GM21528 (cell line): ENCODE results near the gene AGR2.

Experiments used
- ATAC-seq: cut with Tn5 transposase; IDR thresholded peaks from one replicate; pipeline ENCODE4 v1.9.1; 2021; ENCODE audit warnings: mild to moderate bottlenecking, moderate library complexity; ENCODE audit not compliant: unreplicated experiment, low FRiP score

The AGR2 gene

DNA sequence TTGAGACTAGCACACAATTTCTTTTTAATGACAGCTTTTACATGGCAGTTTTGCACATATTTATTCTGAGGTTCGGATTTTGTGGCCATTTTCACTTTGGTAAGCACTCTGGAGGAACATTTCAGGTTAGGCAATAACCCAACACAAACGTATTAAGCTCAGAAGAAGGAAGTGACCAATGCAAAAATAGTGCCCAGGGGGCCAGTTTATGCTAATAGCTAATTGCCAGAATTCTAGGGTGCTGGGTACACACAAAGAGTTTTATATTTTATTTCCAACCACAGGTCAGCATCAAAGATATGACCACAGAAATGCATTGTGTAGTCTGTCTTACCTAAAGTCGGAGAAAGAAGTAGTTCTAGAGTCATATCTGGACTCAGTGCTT lies 8.4 kb upstream of the AGR2 start:
- ATAC-seq, result no peak

DNA sequence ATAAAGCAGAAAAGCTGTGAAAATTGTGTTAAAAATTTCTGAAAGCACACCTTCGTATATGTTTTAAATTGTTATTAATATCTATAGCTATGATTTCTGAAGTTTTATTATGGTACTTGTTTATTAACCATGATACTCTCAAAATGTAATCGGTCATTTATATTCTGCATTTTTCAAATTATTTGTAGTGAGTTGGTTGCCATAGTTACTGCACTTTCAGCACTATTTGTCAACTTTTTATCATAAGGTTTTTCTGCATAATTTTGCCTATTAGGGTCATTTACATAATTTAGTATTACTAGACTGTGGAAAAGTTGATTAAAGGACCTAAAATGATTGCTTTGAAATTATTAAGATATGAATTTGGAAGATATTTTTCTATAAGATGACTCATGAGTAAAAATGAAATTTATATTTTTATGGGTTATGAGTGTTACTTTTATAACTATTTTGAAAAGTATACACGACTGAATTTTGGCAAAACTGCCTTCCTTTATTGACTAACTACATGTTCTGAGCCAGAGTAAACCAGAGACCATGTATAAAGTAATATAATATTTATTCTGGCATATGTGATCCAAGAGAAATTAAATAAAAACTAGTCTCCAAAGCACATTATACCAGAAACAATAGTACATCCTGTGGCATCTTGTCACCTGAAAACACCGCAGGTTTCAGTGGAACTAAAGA lies 7.9 kb upstream of the AGR2 start:
- no peak for ATAC-seq

DNA sequence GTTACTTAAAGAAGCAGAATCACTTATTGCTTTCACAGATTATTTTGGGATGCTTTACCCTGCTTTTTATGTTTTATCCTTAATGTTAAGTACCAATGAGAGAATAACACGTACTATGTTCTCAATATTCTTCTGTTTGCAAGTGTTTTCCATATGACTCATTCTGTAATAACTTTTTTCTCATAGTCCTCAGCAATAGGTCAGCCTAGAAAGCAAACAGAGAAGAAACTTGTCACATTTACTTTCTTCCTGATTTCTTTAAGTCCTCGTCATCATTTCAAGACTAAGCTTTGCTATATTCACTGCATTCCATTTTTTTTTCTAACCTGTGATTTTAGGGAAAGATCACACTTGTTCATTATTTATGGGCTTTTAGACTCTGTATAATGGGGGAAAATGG lies 6.8 kb upstream of the AGR2 start:
- no peak for ATAC-seq

DNA sequence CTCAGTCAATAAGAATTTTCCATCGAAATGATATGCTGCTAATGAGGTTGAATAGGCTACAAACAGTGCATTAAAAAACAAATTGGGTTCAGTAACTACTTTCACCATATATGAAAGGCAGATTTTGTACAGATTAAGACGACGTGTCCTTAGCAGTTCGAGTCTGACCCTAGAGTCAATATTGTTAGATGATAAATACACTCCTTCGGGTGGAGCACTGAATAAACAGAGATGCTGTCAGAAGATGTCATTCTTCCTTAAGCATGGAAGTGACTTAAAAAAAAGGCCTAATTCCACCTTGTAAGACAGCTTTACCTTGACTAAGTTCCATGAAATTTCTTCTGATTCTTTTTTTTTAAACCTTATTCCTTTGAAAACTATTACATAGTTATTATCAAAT lies 5.8 kb upstream of the AGR2 start:
- no peak for ATAC-seq

DNA sequence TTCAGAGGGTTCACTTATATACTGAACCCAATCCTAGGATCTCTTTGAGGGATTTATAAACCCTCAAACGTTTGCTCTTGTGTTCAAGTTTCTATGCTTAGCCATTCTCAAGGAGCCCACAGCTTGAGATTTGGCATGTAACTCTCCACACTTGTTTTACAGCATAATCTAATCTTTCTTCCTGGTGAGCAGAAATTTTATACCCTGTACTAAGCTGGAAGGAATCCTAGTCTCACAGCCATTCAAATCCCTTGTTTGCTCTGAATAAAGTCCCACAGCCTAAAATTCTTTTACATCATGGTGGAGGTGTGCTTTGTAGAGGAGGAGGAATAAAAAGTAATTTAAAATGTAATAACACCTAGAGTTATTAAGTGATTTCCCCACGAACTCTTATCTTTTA lies 5.3 kb upstream of the AGR2 start:
- no peak for ATAC-seq

DNA sequence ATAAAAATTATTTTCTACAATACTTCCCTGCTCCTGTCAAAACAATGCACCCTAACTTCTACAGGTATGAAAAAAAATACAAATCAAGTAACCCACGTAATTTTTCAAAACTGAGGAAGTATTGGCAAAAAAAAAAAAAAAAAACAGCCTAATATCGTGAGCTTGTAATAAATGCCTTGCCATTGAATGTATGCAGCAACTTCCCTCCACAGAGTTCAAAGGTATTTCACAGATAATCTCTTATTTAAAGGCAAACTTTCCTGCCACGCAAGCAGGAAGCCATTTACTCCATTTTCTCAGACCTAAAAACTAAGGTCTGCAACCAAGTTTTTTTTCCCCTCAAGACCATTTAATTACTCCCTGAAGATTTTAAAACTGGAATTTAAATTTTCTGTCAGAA lies 642 bp upstream of the AGR2 start:
- no peak for ATAC-seq

DNA sequence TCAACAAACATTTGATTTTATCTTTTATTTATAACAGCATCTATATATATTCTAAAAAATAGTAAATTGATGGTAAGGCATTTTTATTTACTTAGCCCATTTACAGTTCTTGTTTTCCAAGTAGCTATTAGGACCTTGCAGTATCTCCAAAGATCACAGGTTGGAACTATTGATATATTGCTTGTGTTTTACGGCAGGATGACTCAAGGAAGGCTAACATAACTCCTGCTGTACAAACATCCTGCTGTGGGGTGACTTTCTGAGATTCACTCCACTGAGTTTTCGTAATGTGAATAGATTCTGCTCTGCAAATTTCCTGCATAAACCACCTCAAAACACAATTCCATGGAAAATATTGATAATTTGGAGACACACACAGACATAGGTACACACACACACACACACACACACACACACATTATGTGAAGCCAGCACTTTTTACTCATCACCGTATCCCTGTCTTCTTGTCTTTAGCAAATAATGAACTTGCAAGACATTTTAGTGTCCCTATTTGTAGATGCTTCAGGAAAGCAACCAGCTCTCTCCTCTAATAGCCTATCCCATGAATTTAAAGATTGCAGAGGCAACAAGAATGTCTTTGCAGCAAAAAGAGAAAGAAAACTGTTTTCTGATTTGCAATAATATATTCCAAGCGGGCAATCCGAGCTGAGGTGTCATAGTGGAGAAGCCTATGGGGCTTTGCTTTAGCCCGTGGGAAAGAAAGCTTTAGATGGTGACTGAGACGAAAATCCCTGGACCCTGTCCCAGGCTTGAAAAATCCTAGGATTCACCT lies 722 bp downstream of the AGR2 start:
- no peak for ATAC-seq

DNA sequence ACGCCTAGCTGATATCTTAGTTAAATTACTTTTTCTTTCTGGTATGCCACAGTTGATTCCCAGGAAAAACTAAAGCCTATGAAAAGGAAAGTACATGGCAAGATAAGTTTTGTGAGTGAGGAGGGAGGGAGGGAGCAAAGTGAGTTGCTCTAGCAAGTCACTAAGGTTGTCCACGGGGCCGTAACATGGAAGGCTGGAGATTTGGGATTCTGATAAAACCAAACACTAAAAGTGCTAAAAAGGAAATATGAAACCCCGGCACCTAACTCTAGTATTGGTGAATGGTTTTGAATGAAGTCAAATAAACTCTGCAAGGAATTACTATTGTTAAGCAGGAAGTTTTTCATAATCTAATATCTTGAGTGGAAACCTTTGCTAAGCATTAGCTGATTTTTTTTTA lies 1.7 kb downstream of the AGR2 start:
- no peak for ATAC-seq

DNA sequence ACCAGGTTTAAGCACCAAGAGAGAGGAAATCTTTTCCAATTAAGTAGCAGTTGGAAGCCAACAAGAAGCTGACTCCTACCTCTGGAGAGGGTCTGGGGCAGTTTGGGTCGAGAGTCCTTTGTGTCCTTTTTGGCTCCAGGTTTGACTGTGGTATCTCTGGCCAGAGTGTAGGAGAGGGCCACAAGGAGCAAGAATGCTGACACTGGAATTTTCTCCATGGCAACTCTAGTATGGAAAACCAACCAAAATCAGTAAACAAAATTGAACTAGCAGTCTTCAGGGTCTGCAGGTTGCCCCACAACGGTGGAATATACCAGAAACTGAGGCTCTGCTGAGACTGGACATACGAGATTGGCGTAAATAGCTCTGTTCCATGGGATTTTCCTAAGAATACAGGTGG lies 3.2 kb downstream of the AGR2 start:
- ATAC-seq, result no peak

DNA sequence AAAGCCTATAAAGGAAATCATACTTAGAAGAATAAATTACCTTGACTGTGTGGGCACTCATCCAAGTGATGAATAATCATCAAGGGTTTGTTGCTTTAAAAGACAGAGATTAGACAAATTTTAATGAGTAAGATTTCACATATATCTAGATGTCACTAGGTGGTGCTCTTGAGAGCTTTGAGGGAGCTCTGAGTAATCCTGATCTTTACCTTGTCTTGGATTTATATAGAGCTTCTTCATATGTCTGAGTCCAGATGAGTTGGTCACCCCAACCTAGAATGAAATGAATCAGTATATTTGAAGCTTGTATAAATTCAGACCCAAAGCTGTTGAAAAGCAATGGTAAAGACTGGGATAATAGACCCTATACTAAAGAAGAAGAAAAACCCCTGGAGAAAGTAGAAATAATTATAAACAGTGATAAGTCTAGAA lies 3.7 kb downstream of the AGR2 start:
- peak; percentile 81 for ATAC-seq

DNA sequence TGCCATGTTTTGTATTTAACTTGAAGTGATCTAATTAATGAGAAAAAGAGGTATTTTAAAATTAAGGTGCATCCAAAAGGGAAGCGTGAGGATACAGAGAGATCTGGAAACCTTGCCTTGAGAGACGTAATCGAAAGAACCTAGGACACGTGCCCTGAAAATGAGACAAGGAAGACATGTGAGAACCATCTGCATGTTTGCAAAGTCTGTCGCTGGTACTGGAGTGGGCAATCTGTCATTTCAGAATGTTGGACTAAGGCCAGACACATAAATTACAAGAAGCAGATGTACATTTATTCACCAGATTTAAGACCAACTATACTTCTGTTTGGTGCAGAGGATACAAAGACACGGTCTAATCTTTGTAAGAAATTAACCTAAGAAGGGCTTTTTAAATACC lies 9.2 kb downstream of the AGR2 start:
- no peak for ATAC-seq

DNA sequence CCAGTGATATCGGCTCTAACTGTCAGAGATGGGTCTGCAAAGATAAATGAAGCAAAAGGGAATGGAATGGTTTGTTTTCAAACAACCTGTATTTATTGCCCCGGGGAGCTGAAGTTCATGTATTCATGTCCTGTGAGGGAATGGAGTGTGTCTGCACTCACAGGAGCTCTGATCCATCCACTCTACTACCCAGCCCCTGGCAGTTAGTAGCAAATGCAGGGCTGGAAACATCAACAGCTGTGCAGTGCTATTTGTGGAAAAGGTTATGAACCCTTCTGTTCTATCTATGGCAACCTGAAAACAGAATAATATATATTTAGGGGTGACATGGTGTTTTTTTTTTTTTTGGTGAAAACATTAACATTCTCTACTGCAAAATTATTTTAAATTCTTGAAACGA lies 9.8 kb downstream of the AGR2 start:
- no peak for ATAC-seq

DNA sequence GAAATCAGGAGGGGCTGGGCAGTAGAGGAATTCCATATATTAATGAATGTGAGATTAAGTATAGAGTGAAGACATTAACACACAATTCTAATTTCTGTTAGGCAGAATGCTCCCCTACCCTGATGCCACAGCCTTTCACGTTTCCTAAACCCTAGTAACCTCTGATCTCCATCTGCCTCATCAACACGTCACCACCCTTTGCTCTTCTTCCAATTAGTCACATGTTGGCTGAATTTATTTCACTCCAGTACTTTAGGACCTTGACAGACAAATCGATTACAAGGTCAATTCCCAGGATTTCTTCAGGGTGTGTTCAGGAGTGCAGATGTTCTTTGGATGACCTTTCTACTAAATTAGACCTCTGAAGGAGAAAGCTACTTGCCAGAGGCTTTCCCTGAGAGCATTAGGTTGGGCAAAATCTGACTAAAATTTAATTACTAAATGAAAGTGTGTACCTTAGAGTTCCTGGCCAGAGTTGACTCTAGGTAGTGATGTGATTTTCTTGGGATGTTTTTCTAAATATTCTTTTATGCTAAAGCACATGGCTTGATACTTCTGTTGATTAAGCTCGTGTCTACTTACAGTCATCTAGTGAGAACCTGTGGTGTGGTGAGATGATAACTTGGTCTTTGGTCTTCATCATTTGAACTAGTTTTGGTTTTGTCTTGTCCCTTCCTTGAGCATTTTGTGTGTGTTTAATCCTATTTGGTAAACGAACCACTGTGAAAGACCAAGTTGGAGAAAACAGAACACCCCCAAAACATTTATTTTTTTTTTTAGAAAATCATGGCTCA lies 12.7 kb downstream of the AGR2 start:
- no peak for ATAC-seq

DNA sequence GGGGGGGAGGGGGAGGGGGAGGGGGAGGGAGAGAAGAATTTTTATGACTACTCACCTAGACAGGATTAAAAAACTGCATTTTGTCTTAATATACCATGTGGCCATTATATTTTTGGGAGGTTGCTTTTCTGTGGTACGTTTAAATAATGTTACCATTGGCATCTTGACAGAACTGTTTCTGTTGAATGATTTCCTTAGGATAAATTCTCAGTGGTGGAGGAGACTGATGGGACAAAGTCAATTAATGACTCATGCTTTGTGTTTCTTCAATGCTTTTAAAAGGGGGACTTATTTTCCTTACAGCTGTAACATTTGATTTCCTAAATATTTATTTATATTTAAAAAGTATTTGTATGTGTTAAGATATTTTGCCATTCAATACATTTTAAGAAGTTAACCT lies 13.7 kb downstream of the AGR2 start:
- no peak for ATAC-seq

DNA sequence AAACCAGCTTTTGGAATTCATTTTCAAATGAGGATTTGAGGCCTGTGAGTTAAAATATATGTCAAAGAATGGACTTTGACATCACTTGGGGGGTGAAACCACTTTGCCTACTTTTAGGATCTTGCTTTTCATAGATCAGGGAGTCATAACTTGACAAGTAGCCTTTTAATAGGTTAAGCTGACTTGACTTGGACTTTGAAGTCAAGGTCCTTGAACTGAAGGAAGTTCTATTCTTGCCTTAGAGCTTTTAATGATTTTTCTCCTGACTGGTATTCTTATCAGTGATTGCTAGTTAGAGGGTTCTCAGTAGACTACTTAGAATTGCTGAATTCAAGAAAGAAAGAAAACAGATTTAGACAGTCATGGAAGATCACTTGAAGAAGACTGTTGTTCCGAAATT lies 17.7 kb downstream of the AGR2 start:
- ATAC-seq, result no peak

DNA sequence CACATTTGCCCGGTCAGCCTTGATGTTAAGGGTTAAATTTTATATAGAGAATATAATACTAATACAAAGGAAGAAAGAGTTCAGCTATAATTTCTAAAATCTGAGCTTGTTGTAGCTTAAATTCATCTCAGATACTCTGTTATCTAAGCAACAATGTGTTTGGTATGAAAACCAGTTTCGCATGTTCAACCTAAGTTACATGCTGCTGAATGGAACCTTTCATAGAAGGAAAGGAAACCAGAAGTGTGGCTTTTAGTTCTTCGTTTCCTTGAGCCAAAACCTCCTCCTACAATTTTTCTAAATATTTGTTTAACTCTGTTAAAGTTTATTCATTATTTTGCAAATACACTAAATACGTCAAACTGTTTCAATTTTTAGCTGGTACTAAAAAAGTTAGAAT lies 18.5 kb downstream of the AGR2 start:
- ATAC-seq, result no peak

DNA sequence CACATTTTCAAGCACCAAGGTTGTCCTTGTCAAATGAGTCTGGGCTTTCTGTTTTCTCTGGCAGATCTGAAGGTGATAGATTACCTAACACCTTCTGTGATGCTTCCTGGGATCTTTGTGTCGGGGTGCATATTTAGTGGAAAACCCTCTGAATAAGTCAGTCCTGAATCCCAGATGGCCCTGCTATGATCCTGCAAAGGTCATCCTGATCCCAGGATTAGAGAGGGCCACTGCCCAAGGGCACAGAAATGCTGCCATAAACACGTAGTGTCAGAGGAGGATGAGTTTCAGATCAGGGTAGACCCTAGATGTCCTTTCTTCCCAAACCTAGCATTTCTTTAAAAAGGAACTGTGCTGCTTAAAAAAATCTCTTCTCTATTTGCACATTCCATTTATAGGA lies 19.0 kb downstream of the AGR2 start:
- ATAC-seq, result no peak

DNA sequence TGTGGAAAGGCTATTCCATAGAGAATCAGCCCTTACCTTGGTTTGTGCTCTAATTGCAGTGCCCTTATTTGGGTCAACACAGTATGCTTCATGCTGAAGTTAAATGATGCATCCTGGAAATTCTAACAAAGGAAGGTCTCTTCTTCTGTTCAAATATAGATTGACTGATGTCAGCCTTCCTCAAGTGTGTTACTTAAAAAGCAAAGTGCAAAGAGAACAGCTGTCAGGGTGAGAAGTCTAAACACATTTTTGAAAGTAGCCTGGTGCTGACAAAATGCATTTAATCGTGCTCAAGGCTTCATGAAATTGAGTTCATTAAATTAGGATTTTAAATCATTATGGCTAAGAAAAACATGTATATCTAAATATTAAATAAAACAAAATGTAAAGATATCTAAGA lies 19.5 kb downstream of the AGR2 start:
- no peak for ATAC-seq

DNA sequence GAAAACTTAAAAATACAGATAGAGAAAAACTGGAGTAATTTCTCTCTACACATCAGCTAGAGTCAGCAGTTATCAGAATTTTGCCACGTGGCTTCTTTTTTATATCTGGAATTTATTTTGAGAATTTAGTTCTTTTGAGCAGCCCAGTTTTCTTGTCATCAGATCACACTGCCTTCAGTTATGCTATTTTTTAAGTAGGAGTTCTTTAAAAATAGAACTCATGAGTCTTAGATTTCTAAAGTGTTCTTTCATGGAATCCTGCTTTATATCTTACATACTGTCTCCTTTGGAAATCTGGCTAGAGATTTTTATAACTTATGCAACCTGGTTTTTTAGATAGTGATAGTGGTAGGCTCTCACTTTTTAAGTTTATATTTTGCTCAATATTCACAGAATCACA lies 24.2 kb downstream of the AGR2 start:
- no peak for ATAC-seq

DNA sequence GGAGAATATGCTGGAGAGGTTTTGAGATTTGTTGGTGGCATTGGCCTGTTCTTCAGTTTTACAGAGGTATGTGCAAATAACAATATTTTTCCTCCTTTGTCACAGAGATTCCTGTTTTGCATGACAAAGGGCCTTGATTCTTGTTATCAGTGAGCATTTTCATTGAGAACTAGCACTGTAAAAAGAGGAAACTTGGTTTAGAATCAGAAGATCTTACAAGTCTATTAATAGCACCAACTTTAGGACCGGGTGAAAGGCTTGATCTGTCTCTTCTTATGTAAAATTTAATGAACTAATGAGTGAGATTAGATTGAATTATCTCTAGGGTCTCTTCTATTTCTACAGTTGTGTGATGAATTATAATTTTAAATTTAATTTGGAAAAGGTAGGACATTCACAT lies 25.7 kb downstream of the AGR2 start:
- no peak for ATAC-seq

DNA sequence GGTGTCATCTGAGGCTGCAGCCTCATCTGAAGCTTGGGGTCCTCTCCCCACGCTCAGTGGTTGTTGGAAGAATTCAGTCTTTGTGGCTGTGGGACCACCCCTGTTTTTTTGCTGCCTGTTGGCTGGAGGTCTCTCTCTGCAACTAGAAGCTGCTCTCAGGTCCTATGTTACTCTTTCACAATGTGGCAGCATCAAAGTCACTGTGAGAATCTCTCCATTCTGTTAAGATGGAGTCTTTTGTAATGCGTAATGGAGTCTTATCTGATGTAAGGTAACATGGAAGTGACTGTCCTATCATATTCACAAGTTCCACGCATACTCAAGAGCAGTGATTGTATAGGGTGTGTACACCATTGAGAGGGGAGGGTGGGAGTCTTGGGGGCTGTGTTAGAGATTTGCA lies 26.3 kb downstream of the AGR2 start:
- no peak for ATAC-seq

DNA sequence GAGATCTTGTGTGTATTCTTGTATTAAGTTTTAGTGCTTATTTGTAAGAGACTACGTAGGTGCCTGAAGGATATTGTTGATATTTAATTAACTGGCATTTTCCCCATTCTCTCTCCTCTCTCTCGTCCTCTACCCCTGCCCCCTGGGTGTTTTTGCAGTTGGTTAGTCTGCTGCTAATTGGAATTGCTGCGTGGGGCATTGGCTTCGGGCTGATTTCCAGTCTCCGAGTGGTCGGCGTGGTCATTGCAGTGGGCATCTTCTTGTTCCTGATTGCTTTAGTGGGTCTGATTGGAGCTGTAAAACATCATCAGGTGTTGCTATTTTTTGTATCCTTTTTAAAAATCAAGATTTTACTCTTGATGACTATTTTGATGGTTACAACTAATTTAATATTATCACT lies 28.7 kb downstream of the AGR2 start:
- no peak for ATAC-seq
